ENCODE data around the gene SMAD2. TPM values are rescaled to one million over a fixed set of nuclear protein-coding genes. Genes with fewer than 3 reads are reported as not detected.

SMAD2 gene
- total and polyA plus RNA-seq, 2 of the 8 experiments (the other 6 are each of a cell fraction or from before 2014, with no cell fraction given): 28.4 to 124 TPM

GRCh38 chr18:47882641-47883040, 47.8 kb downstream of the SMAD2 start:
- no peak overlapping the region for H2BK20ac ChIP-seq (ENCODE audit: low read length)
- H2AK5ac ChIP-seq (ENCODE audit: low read depth, low read length): no peak overlapping the region
- H3K18ac ChIP-seq (ENCODE audit: extremely low read depth, low read length): no peak overlapping the region
- no peak overlapping the region for H2BK120ac ChIP-seq (replicated peaks; ENCODE audit: low read depth, low read length)
- no peaks in the 10 kb centered on the region for H3K4me1 ChIP-seq (replicated peaks in 1 of 4; ENCODE audit: control insufficient read depth in 3 of 4, insufficient read depth in 4 of 4, low read length in 3 of 4)
- H3K9me3 ChIP-seq (ENCODE audit: insufficient read depth in 2 of 2, low read depth in 1 of 2, low read length in 1 of 2): no peaks in the 10 kb centered on the region
- ChIA-PET CTCF (ENCODE audit: partially characterized antibody) (interaction anchor here (1.1 kb wide), 1 partner anchor 116 kb away, joined by 3 read pairs; no protein-coding TSS in a partner anchor), POLR2A (ENCODE audit: partially characterized antibody) (interaction anchor here (0.6 kb wide), 1 partner anchor 745 kb away, joined by 3 read pairs; no protein-coding TSS in a partner anchor)
- no peak overlapping the region for H4K5ac ChIP-seq (ENCODE audit: insufficient read length, low read depth, low read length)
- no peak overlapping the region for H2BK12ac ChIP-seq (ENCODE audit: low read depth, low read length)
- FAIRE-seq (no peak), DNase-seq (ENCODE audit: low read depth in 1 of 2, low spot score in 2 of 2) (no peak)
- no peak overlapping the region for H3K4me2 ChIP-seq (ENCODE audit: insufficient read depth in 1 of 2, low read depth in 2 of 2, low read length in 2 of 2)
- no peak overlapping the region for H4K8ac ChIP-seq (ENCODE audit: extremely low read depth, insufficient read depth, low read length)
- H4K20me1 ChIP-seq (replicated peaks in 1 of 2; ENCODE audit: control insufficient read depth in 1 of 2, insufficient read depth in 2 of 2, low read length in 2 of 2): peaks cover 0 to 1% of the 10 kb centered on the region in 2 experiments
- H3K27ac ChIP-seq (ENCODE audit: low read depth, low read length): no peak overlapping the region
- no peak overlapping the region for H2BK5ac ChIP-seq (ENCODE audit: low read depth, low read length)
- no peak overlapping the region for H3K4me3 ChIP-seq (ENCODE audit: extremely low read depth in 1 of 4, insufficient read depth in 2 of 4, low read depth in 3 of 4, low read length in 4 of 4)
- H3K14ac ChIP-seq (ENCODE audit: insufficient read length): no peak overlapping the region
- H4K91ac ChIP-seq (replicated peaks; ENCODE audit: insufficient read length, low read length): no peak overlapping the region
- H3K9ac ChIP-seq (replicated peaks in 1 of 4; ENCODE audit: extremely low read depth in 1 of 4, low read depth in 3 of 4, low read length in 3 of 4): no peak overlapping the region
- no peak overlapping the region for H3K56ac ChIP-seq (replicated peaks; ENCODE audit: insufficient read length, low read depth, low read length)
- WGBS, 2 experiments (ENCODE audit: extremely low coverage in 1 of 2, insufficient coverage in 1 of 2, insufficient read length in 1 of 2, insufficient replicate concordance in 2 of 2, low coverage in 1 of 2, low lambda C conversion rate in 2 of 2, missing lambda C conversion rate in 1 of 2): 92% methylated on average over 1 of the region's 1 CpG; no CpG with 5 or more reads in 1 of the 2 experiments
- peaks cover 0 to 30% (median 13%) of the 10 kb centered on the region in 4 experiments; a peak in 6 of 8 replicates for H3K36me3 ChIP-seq (ENCODE audit: control insufficient read depth in 2 of 4, insufficient read depth in 4 of 4, low read length in 3 of 4)
- H2AFZ ChIP-seq (ENCODE audit: low read length): no peak overlapping the region
- no peak overlapping the region for H3K23ac ChIP-seq (ENCODE audit: insufficient read length)
- TF ChIP-seq FOSL1 (IDR thresholded peaks at IDR 0.05; ENCODE audit: insufficient read depth, low read depth, low read length): no peak
- no peak for TF ChIP-seq SIRT6 (IDR thresholded peaks at IDR 0.05; ENCODE audit: low read length)
- no peak for TF ChIP-seq RXRA (IDR thresholded peaks at IDR 0.05; ENCODE audit: insufficient read depth, low read depth, low read length)
- TF ChIP-seq POU5F1 (IDR thresholded peaks at IDR 0.05; ENCODE audit: low read depth, low read length): no peak
- TF ChIP-seq CHD2 (IDR thresholded peaks at IDR 0.05; ENCODE audit: low read length): no peak
- no peak for TF ChIP-seq TEAD4 (IDR thresholded peaks at IDR 0.05; ENCODE audit: low read depth, low read length)
- peaks cover 4% of the 10 kb centered on the region for H3K79me1 ChIP-seq (ENCODE audit: low read depth, low read length)
- H3K4ac ChIP-seq (replicated peaks; ENCODE audit: insufficient read length, low read depth, low read length): no peak overlapping the region
- H3K79me2 ChIP-seq (ENCODE audit: control insufficient read depth in 1 of 2, insufficient read depth in 2 of 2, low read length in 2 of 2): peaks cover 3 to 87% of the 10 kb centered on the region in 2 experiments; a peak in 3 of 4 replicates
- H3K27me3 ChIP-seq (replicated peaks in 1 of 4; ENCODE audit: control insufficient read depth in 3 of 4, extremely low read depth in 1 of 4, insufficient read depth in 3 of 4, low read length in 3 of 4): no peaks in the 10 kb centered on the region
- peaks cover 2% of the 10 kb centered on the region; the same call in 1 of the 2 replicates for H3K23me2 ChIP-seq (ENCODE audit: low read depth, low read length)
- no peak overlapping the region for H2BK15ac ChIP-seq (ENCODE audit: low read length)
